Left ventricle myocardium superior (tissue), 1 donor: ENCODE data around the gene SCYL3. TPM values are rescaled to one million over a fixed set of nuclear protein-coding genes. Genes with fewer than 3 reads are reported as not detected.
A peak's percentile ranks its signal among the peaks of the same experiment; 100 is the strongest.
"Not testable (repeated sequence)": the region's sequence is repeated elsewhere in the genome, so short reads cannot be mapped to it uniquely, and the experiment has no call there.

ENCODE experiments used
- ATAC-seq: fragments of 200-7000 bp; cut with Tn5 transposase; one replicate; pipeline ENCODE4 v1.9.1; 2020; ENCODE audit warnings: mild to moderate bottlenecking, moderate library complexity
- DNase-seq: peaks from one replicate; pipeline ENCODE4 v3.0.0-alpha.2; 2020
- intact Hi-C: fragments of 100-400 bp; cut with micrococcal nuclease; formaldehyde crosslinking; loops from one replicate; pipeline ENCODE4 v1.11.0; 2022
- total RNA-seq: library from RNA; stranded (reverse); fragmentation: NEBNext Ultra II Directional; extraction: Animal tissue kit (Norgen Biotek cat#: 25700); gene quantifications from one replicate; pipeline ENCODE4 v1.2.1, GENCODE V29; 2021
- donor health status: DM: no; HTN: yes; CAD: no; lungs with severe emphysema.

SCYL3 gene
- total RNA-seq, 1 donor from 2014 or later = 5.3 TPM

GRCh38 chr1:169836198-169836597 is 57.5 kb downstream of the SCYL3 start:
- intact Hi-C loops = no loop called here
- DNase-seq (no peak), ATAC-seq (no peak)

- DNase-seq (no peak), ATAC-seq (no peak)
- intact Hi-C loops = no loop called here
These were observed 58.0 kb downstream of the SCYL3 start for GRCh38 chr1:169835647-169836046.

- intact Hi-C loops = no loop called here
- ATAC-seq (no peak), DNase-seq (no peak)
These were observed 58.8 kb downstream of the SCYL3 start for GRCh38 chr1:169834869-169835268.

- intact Hi-C loops = no loop called here
- ATAC-seq (no peak), DNase-seq (no peak)
These were observed 60.4 kb downstream of the SCYL3 start for GRCh38 chr1:169833179-169833901.

DNA sequence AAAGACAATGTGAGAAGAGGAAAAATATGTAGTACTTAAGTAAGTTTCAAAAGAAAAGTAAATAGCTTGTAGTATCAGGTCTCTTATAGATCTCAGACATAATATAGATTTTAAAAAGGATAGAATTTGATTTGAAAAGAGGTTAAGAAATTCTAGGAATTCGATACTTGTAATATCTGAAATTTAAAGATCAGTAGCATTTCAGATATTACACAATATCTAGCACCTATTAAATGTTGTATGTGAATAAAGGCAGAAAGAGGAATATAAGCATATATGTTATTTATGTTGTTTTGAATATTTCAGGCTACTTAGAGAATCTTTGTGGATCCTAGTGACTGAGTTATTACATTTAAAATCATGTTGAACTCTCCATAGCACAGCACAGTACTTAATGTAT is 64.0 kb downstream of the SCYL3 start:
- intact Hi-C loops = no loop called here
- DNase-seq = no peak
- ATAC-seq = no peak

DNA sequence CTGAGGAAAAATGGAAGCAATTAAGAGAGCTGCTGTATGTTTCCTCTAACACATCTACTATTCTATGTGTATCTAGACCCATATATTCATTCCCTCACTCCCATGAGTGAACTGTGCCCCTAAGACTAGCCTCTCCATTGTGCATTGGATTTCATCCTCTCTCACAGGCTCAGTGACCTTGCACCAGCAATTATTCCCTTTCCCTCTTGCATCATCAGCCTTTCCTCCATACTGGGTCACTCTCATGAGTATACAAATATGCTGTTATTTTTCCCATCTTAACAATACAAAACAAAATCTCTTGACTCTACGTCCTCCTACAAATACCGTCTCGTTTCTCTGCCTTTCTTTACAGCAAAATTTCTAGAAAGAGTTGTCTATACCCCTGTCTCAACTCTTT is 69.5 kb downstream of the SCYL3 start:
- DNase-seq (no peak), ATAC-seq (no peak)
- intact Hi-C loops = no loop called here

DNA sequence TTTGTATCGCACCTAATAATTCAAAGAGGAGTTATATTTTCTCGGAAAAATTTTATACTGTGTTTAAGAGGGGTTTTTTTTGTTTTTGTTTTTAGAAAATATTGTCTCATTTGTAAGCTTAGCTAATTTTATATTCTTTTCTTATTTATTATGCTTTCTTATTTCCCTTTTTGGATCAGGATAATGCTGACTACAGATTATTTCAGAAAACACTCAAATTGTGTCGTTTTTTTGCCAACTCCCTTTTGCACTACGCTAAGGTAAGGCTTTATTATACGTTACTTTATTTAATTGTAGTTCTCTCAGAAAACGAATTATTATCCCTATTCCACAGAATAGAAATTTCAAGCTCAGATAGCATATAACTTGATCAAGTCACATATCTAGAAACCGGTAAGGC is 72.2 kb downstream of the SCYL3 start:
- intact Hi-C loops = no loop called here
- DNase-seq (no peak), ATAC-seq (no peak)

DNA sequence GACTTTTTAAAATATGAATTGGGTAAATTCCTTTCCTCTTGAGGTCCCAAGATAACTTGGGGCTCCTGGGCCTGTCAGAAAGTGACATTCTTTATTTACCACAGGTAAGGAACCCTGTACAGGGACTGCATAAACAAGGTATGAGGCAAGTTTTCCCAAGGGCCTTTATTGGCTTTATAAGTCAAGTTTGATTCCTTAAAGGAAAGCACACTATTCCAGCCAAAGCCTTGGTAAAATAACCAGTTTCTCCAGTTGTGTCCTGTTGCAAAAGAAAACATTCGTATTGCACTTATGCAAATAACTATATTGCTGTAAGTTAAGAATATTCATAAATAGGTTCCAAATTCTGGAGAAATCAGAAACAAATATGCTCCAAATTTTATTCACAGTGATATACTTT is 77.1 kb downstream of the SCYL3 start:
- ATAC-seq (no peak), DNase-seq (no peak)
- intact Hi-C loops = no loop called here

DNA sequence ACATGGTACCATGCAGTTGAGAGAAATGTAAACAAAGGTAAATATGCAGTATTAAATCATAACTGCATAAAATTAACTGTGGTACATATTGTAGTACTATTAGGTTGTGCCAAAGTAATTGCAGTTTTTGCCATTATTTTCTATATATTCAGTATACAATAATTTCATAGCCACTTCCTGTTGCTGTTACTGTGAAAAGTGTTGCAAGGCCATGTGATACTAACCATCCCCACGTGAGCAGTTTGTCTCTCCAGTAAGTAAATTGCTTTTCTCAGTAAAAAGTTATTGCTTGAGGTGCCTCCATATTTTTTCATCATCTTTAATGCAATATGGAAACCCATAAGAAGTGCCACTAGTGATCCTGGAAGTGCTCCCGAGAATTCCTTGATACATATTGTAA is 79.4 kb downstream of the SCYL3 start:
- DNase-seq (no peak), ATAC-seq (no peak)
- intact Hi-C loops = no loop called here

DNA sequence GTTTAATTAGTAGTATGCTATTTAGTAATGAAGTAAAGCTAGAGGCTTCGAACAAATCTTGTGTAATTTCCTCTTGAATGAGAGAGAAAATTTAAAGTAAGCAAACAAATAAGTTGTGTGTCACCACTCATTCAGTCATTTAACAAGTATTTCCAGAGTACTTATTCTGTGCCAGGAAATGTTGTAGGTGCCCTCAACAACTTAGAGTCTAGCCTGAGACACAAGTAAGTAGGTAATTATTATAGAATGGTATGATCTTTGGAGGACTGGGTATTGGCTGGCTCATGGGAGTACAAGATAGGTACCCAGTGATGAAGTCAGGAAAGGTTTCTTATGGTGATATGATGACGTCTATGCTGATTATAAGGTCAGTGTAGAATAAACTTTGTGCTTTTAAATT is 81.6 kb downstream of the SCYL3 start:
- DNase-seq (no peak), ATAC-seq (no peak)
- intact Hi-C loops = no loop called here

DNA sequence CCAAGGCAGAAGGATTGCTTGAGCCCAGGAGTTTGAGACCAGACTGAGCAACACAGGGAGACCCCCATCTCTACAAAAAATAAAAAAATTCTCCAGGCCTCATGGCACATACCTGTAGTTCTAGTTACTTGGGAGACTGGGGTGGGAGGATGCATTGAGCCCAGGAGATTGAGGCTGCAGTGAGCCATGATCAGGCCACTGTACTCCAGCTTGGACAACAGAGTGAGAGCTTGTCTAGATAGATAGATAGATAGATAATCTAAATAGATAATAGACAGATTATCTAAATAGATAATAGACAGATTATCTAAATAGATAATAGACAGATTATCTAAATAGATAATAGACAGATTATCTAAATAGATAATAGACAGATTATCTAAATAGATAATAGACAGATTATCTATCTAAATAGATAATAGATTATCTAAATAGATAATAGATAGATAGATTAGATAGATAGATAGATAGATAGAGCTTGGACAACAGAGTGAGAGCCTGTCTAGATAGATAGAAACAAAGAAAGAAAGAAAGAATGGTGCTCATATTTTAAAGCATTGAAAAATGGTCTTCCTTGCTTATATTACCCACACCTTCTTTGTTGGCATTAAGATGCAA is 82.2 kb downstream of the SCYL3 start:
- ATAC-seq = not testable (repeated sequence)

GRCh38 chr1:169809370-169810095 is 84.2 kb downstream of the SCYL3 start:
- DNase-seq = no peak
- peak; percentile 20 for ATAC-seq
- intact Hi-C loops = loop anchor here (5.0 kb wide), 1 partner anchor 257 kb away; no protein-coding TSS in a partner anchor

More for the DNA sequence above, 82.2 kb downstream of the SCYL3 start:
- intact Hi-C loops, DNase-seq: not testable (repeated sequence)

- intact Hi-C loops = loop anchor here (5.0 kb wide), 1 partner anchor 253 kb away; no protein-coding TSS in a partner anchor
- DNase-seq (no peak), ATAC-seq (no peak)
These were observed 88.8 kb downstream of the SCYL3 start for GRCh38 chr1:169804941-169805340.

- DNase-seq (no peak), ATAC-seq (no peak)
- intact Hi-C loops = no loop called here
These were observed 90.8 kb downstream of the SCYL3 start for GRCh38 chr1:169802888-169803287.

Other genes with a start within 250 kb of the SCYL3 start
- gene SELL, start 182.3 kb downstream of the SCYL3 start, total RNA-seq = 2.1 TPM
- 0.92 TPM for gene SELE, start 159.8 kb downstream of the SCYL3 start, total RNA-seq
- 5.7 TPM for gene METTL18, start 99.0 kb downstream of the SCYL3 start, total RNA-seq
- 20.7 TPM for gene KIFAP3, start 180.8 kb upstream of the SCYL3 start, total RNA-seq